Brain microvascular endothelial cell (primary cell): Measurements from ENCODE around the gene ABCG1.

Source experiments
- DNase-seq: peaks from one replicate; pipeline ENCODE4 v3.0.0-alpha.2; 2020
- H3K27ac ChIP-seq: fragments of 250-450 bp; sonication (Bioruptor Pico); 2 replicates; pipeline ENCODE4 v1.5.1; 2020; ENCODE audit warnings: mild to moderate bottlenecking, moderate library complexity
- H3K27me3 ChIP-seq: fragments of 250-450 bp; sonication (Bioruptor Pico); replicated peaks from 2 replicates; pipeline ENCODE4 v1.5.1; 2020; ENCODE audit warnings: mild to moderate bottlenecking
- H3K36me3 ChIP-seq: fragments of 250-450 bp; sonication (Bioruptor Pico); replicated peaks from 2 replicates; pipeline ENCODE4 v1.5.1; 2020; ENCODE audit warnings: mild to moderate bottlenecking
- H3K4me3 ChIP-seq: 2 replicates; pipeline ENCODE4 v1.5.1; 2011; ENCODE audit warnings: low read depth, mild to moderate bottlenecking, control low read depth, low read length, moderate library complexity
- CTCF ChIP-seq: IDR thresholded peaks from 2 replicates; pipeline ENCODE4 v1.5.1; 2011; ENCODE audit warnings: low read depth, mild to moderate bottlenecking, moderate library complexity, low read length, control low read depth, inconsistent platforms; ENCODE audit errors: missing control alignments
- in situ Hi-C: cut with HindIII; loops from 2 replicates; pipeline ENCODE4 v1.10.0; 2017; ENCODE audit warnings: low sequenced_read_pairs, low pct_ligation_motif_present

Gene ABCG1

GRCh38 chr21:42311160-42311559 lies 92.2 kb downstream of the ABCG1 start:
- DNase-seq: no peak
- TF ChIP-seq CTCF: no peak
- Histone ChIP-seq H3K27ac (no peak overlapping the region), H3K4me3 (no peak overlapping the region), H3K36me3 (no peaks in the 10 kb centered on the region), H3K27me3 (no peaks in the 10 kb centered on the region)
- in situ Hi-C loops: no loop called here

GRCh38 chr21:42311816-42312625 lies 93.1 kb downstream of the ABCG1 start:
- Histone ChIP-seq H3K27ac (no peak overlapping the region), H3K27me3 (no peaks in the 10 kb centered on the region), H3K36me3 (no peaks in the 10 kb centered on the region), H3K4me3 (no peak overlapping the region)
- no peak for DNase-seq
- in situ Hi-C loops: no loop called here
- no peak for TF ChIP-seq CTCF

- H3K27me3 ChIP-seq: no peaks in the 10 kb centered on the region
- no peaks in the 10 kb centered on the region for H3K36me3 ChIP-seq
- in situ Hi-C loops: no loop called here
- no peak for DNase-seq
- H3K4me3 ChIP-seq: no peak overlapping the region
- H3K27ac ChIP-seq: no peak overlapping the region
- no peak for TF ChIP-seq CTCF
Measured at GRCh38 chr21:42312626-42313104, 93.7 kb downstream of the ABCG1 start.

GRCh38 chr21:42313501-42313969 lies 94.6 kb downstream of the ABCG1 start:
- in situ Hi-C loops: no loop called here
- H3K27me3 ChIP-seq: no peaks in the 10 kb centered on the region
- H3K36me3 ChIP-seq: no peaks in the 10 kb centered on the region
- TF ChIP-seq CTCF: no peak
- no peak overlapping the region for H3K27ac ChIP-seq
- no peak for DNase-seq
- no peak overlapping the region for H3K4me3 ChIP-seq

- H3K36me3 ChIP-seq: no peaks in the 10 kb centered on the region
- no peak overlapping the region for H3K4me3 ChIP-seq
- DNase-seq: no peak
- no peaks in the 10 kb centered on the region for H3K27me3 ChIP-seq
- TF ChIP-seq CTCF: no peak
- no peak overlapping the region for H3K27ac ChIP-seq
- in situ Hi-C loops: no loop called here
Measured at GRCh38 chr21:42314616-42315295, 95.8 kb downstream of the ABCG1 start.
